GM10248 (cell line): ENCODE measurements around the gene DMRT1.

ENCODE experiments used
- CTCF ChIA-PET: fragments of 300-600 bp; sonication (Branson Sonifier 250); formaldehyde crosslinking; extraction: SDS; loops from one replicate; lab custom pipeline; 2021; ENCODE audit warnings: antibody characterized with exemption; lab: Yijun Ruan, JAX
- POLR2A ChIA-PET: fragments of 350-650 bp; sonication (Branson Sonifier 250); formaldehyde crosslinking; extraction: SDS; loops from one replicate; lab custom pipeline; 2020; ENCODE audit warnings: antibody characterized with exemption; lab: Yijun Ruan, JAX
- DNase-seq: peaks from one replicate; pipeline ENCODE4 v3.0.0; 2012; ENCODE audit errors: extremely low spot score
- CTCF ChIP-seq: IDR thresholded peaks from 2 replicates; pipeline ENCODE4 v1.5.1; 2012; ENCODE audit warnings: mild to moderate bottlenecking, low read depth; ENCODE audit errors: extremely low read depth, missing control alignments, control extremely low read depth

Gene DMRT1

GRCh38 chr9:976258-976942 lies 134.9 kb downstream of the DMRT1 start, which contains the start of gene DMRT3:
DMRT3 (plus strand) TSS chr9:976655; CDS start chr9:977002, 347 bp downstream.
- ChIA-PET POLR2A (no interaction called here), CTCF (no interaction called here)
- DNase-seq: no peak
- no peak for TF ChIP-seq CTCF

GRCh38 chr9:976943-977837 lies 135.7 kb downstream of the DMRT1 start:
- no peak for DNase-seq
- POLR2A ChIA-PET: no interaction called here
- TF ChIP-seq CTCF: no peak
- CTCF ChIA-PET: interaction anchor here (1.4 to 3.1 kb wide), 2 partner anchors 28 to 32 kb away, joined by 5 to 10 read pairs; no protein-coding TSS in a partner anchor

- ChIA-PET CTCF (interaction anchor here (1.4 to 3.1 kb wide), 3 partner anchors 10 to 31 kb away, joined by 4 to 10 read pairs (median 5); no protein-coding TSS in a partner anchor), POLR2A (no interaction called here)
Observed at GRCh38 chr9:977838-978830, 136.6 kb downstream of the DMRT1 start.

GRCh38 chr9:979983-980382 lies 138.5 kb downstream of the DMRT1 start:
- ChIA-PET POLR2A (no interaction called here), CTCF (interaction anchor here (0.8 to 3.1 kb wide), 5 partner anchors 13 to 87 kb away, joined by 3 to 10 read pairs (median 3); no protein-coding TSS in a partner anchor)
- no peak for DNase-seq
- no peak for TF ChIP-seq CTCF

More at GRCh38 chr9:977838-978830, 136.6 kb downstream of the DMRT1 start:
- no peak for DNase-seq
- TF ChIP-seq CTCF: no peak

- ChIA-PET POLR2A (no interaction called here), CTCF (interaction anchor here (0.8 to 1.0 kb wide), 6 partner anchors 14 to 87 kb away, joined by 3 to 5 read pairs (median 3); no protein-coding TSS in a partner anchor)
- DNase-seq: no peak
- no peak for TF ChIP-seq CTCF
Observed at GRCh38 chr9:980640-981039, 139.1 kb downstream of the DMRT1 start.

- TF ChIP-seq CTCF: no peak
- POLR2A ChIA-PET: no interaction called here
- CTCF ChIA-PET: interaction anchor here (0.9 kb wide), 2 partner anchors 16 to 19 kb away, joined by 3 to 5 read pairs; no protein-coding TSS in a partner anchor
- no peak for DNase-seq
Observed at GRCh38 chr9:981491-981898, 140.0 kb downstream of the DMRT1 start.
